OCI-LY7 (cell line): ENCODE measurements around the gene ERP27. TPM values are rescaled to one million over a fixed set of nuclear protein-coding genes. Genes with fewer than 3 reads are reported as not detected.
A peak's percentile ranks its signal among the peaks of the same experiment; 100 is the strongest.

ENCODE experiments used
- BruUV-seq: library from RNA; stranded (reverse); fragments of 400-500 nt; replicated peaks from 2 replicates; lab custom pipeline; 2021; lab: Mats Ljungman, UMichigan
- CTCF ChIA-PET: fragments of 300-600 bp; sonication (Branson Sonifier 250); formaldehyde crosslinking; loops from one replicate; lab custom pipeline; 2022; ENCODE audit warnings: antibody characterized with exemption; ENCODE audit not compliant: unreplicated experiment; lab: Charles Lee
- POLR2A ChIA-PET: fragments of 300-600 bp; sonication (Branson Sonifier 250); formaldehyde crosslinking; loops from one replicate; lab custom pipeline; 2022; ENCODE audit warnings: antibody characterized with exemption; lab: Charles Lee
- DNase-seq: peaks from one replicate; pipeline ENCODE4 v3.0.0-alpha.2; 2015; ENCODE audit warnings: low spot score
- H2AFZ ChIP-seq: fragments of 200-600 bp; sonication (generic), shearing (Covaris generic); 2 replicates; pipeline ENCODE4 v1.6.1; 2014; ENCODE audit warnings: mild to moderate bottlenecking, antibody characterized with exemption, low read length, moderate library complexity
- H3K27ac ChIP-seq: fragments of 200-600 bp; sonication (generic); 2 replicates; pipeline ENCODE4 v1.5.1; 2014; ENCODE audit warnings: mixed run types, low read depth, mild to moderate bottlenecking, moderate library complexity, low read length, inconsistent platforms; ENCODE audit not compliant: poor library complexity, severe bottlenecking
- H3K36me3 ChIP-seq: fragments of 200-600 bp; sonication (generic); 2 replicates; pipeline ENCODE4 v1.6.1; 2014; ENCODE audit warnings: mild to moderate bottlenecking, antibody characterized with exemption, low read length, moderate library complexity, mixed read lengths; ENCODE audit not compliant: insufficient read depth
- H3K4me1 ChIP-seq: fragments of 200-600 bp; sonication (generic); 2 replicates; pipeline ENCODE4 v1.5.1; 2014; ENCODE audit warnings: mild to moderate bottlenecking, low read length; ENCODE audit not compliant: insufficient read depth, poor library complexity, severe bottlenecking
- H3K4me2 ChIP-seq: fragments of 200-600 bp; sonication (generic); 2 replicates; pipeline ENCODE4 v1.6.1; 2014; ENCODE audit warnings: mild to moderate bottlenecking, low read length
- H3K4me3 ChIP-seq: fragments of 200-600 bp; sonication (generic); 2 replicates; pipeline ENCODE4 v1.5.1; 2014; ENCODE audit warnings: mild to moderate bottlenecking, low read depth, low read length; ENCODE audit not compliant: poor library complexity, severe bottlenecking
- H3K79me2 ChIP-seq: fragments of 200-600 bp; sonication (generic); 2 replicates; pipeline ENCODE4 v1.6.1; 2016; ENCODE audit warnings: low read depth, mild to moderate bottlenecking, low read length, moderate library complexity, mixed read lengths; ENCODE audit not compliant: insufficient read depth
- H3K9me2 ChIP-seq: fragments of 200-600 bp; sonication (generic); 2 replicates; pipeline ENCODE4 v1.6.1; 2016; ENCODE audit warnings: mild to moderate bottlenecking, low read length, mixed read lengths; ENCODE audit not compliant: insufficient read depth
- H3K9me3 ChIP-seq: fragments of 200-600 bp; sonication (generic); 2 replicates; pipeline ENCODE4 v1.6.1; 2014; ENCODE audit warnings: mild to moderate bottlenecking, mixed run types, low read length, mixed read lengths
- H4K20me1 ChIP-seq: fragments of 200-600 bp; sonication (generic); 2 replicates; pipeline ENCODE4 v1.6.1; 2014; ENCODE audit warnings: mild to moderate bottlenecking, antibody characterized with exemption, low read length, moderate library complexity, mixed read lengths; ENCODE audit not compliant: insufficient read depth
- CTCF ChIP-seq: fragments of 200-600 bp; sonication (generic); conservative IDR thresholded peaks from 2 replicates; pipeline ENCODE4 v1.5.1; 2014; ENCODE audit warnings: mild to moderate bottlenecking, antibody characterized with exemption, low read length, moderate library complexity, mixed read lengths
- EZH2phosphoT487 ChIP-seq: fragments of 200-600 bp; sonication (generic); IDR thresholded peaks from 2 replicates; pipeline ENCODE4 v1.6.1; 2018; ENCODE audit warnings: low read depth, borderline replicate concordance, mild to moderate bottlenecking, mixed run types, antibody characterized with exemption, low read length, moderate library complexity, mixed read lengths
- intact Hi-C: fragments of 100-400 bp; cut with micrococcal nuclease; formaldehyde crosslinking; loops from one replicate; pipeline ENCODE4 v1.10.0; 2022; ENCODE audit not compliant: unreplicated experiment
- total RNA-seq, 2 experiments: library from RNA; depleted of rRNA in 1 of 2; stranded (reverse); fragments of >200 nt in 1 of 2; shearing (Covaris generic) in 1 of 2; gene quantifications; 2 replicates each; pipeline ENCODE4 v1.2.3, GENCODE V29; 2014 to 2022

The ERP27 gene
- total RNA-seq, 2 experiments from 2014 or later, result 1.7 to 1.9 TPM

DNA sequence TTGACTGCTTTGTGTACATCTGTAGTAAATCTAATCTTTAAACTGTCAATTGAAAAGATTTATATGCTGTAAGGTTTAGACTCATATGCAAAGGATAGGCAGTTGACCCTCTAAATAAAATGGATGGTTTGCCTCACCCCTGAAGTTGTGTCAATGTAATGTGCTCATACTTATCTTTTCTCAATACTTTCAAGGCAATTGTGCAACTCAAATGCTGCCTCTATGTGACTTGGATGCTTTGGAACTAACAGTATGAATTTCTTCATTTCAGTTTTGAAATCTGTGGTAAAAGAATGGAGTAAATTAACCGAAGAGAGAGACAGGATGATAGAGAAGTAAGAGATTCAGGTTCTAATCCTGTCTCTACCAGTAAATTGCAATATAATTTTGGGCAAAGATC lies 44.2 kb upstream of the ERP27 start:
- Histone ChIP-seq H3K4me2 (peak overlapping the region; percentile 13; the same call in 1 of the 2 replicates), H2AFZ (peak overlapping the region; percentile 50), H3K4me3 (no peak overlapping the region), H3K27ac (no peak overlapping the region), H3K9me3 (no peaks in the 10 kb centered on the region), H3K79me2 (no peaks in the 10 kb centered on the region), H4K20me1 (no peaks in the 10 kb centered on the region), H3K9me2 (no peaks in the 10 kb centered on the region), H3K36me3 (no peaks in the 10 kb centered on the region), H3K4me1 (peaks cover 22% of the 10 kb centered on the region)
- no peak for DNase-seq
- TF ChIP-seq CTCF (no peak), EZH2phosphoT487 (no peak)
- POLR2A ChIA-PET, result interaction anchor here (0.6 to 1.4 kb wide), 4 partner anchors 19 to 250 kb away, joined by 3 read pairs; partner anchors contain the start of gene ARHGDIB
- no TSS peak for BruUV-seq
- intact Hi-C loops, result no loop called here
- CTCF ChIA-PET, result no interaction called here

DNA sequence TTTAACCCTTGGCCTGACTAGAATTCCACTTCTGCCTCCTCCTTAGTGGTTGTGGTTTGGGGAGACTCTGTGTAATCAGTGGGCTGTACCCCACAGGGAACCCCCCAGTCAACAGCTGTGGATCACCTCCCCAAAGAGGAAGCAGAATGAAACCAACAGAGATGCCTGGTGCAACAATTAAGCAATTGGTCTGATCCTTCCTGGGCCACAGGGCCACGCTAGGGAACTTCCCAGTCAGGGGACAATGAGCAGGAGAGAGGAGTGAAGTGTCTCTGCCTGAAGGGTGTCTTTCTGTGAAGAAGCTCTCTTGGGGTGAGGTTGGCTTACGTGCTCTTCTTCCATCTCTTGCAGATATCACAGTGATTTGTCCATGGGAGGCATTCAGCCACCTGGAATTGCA lies 42.7 kb upstream of the ERP27 start:
- Histone ChIP-seq H3K27ac (no peak overlapping the region), H3K9me2 (no peaks in the 10 kb centered on the region), H4K20me1 (no peaks in the 10 kb centered on the region), H3K4me1 (peaks cover 22% of the 10 kb centered on the region), H3K9me3 (no peaks in the 10 kb centered on the region), H3K79me2 (no peaks in the 10 kb centered on the region), H2AFZ (no peak overlapping the region), H3K4me3 (no peak overlapping the region), H3K4me2 (no peak overlapping the region), H3K36me3 (no peaks in the 10 kb centered on the region)
- no peak for DNase-seq
- CTCF ChIA-PET, result no interaction called here
- POLR2A ChIA-PET, result interaction anchor here (0.7 to 1.0 kb wide), 3 partner anchors 15 to 90 kb away, joined by 3 read pairs; no protein-coding TSS in a partner anchor
- no peak for TF ChIP-seq CTCF
- no TSS peak for BruUV-seq
- intact Hi-C loops, result no loop called here

DNA sequence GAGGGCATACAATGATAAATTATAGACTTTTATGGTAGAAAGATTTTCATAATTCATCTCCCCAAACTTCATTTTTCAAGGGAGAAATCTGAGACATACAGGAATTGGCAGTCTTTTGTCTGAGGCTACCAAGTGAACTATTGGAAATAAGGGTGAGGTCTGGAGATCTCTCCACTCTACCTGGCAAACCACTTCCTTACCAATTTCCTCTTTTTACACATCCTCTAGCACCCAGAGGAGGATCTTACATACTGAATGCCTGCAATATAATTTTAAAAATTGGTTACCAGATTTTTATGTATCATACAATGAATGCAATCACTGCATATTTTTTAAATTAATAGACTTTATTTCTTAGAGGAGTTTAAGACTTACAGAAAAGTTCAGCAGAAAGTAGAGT lies 41.1 kb upstream of the ERP27 start:
- POLR2A ChIA-PET, result interaction anchor here (0.6 to 1.1 kb wide), 5 partner anchors 8 to 53 kb away, joined by 4 to 5 read pairs (median 4); no protein-coding TSS in a partner anchor
- H3K4me3 ChIP-seq, result no peak overlapping the region
- peak overlapping the region; percentile 6; the same call in 1 of the 2 replicates for H3K4me2 ChIP-seq
- BruUV-seq, result no TSS peak
- no peak overlapping the region for H3K27ac ChIP-seq
- no peak for DNase-seq
- CTCF ChIA-PET, result no interaction called here
- H3K9me2 ChIP-seq, result no peaks in the 10 kb centered on the region
- H3K79me2 ChIP-seq, result no peaks in the 10 kb centered on the region
- peaks cover 22% of the 10 kb centered on the region for H3K4me1 ChIP-seq
- intact Hi-C loops, result no loop called here
- no peaks in the 10 kb centered on the region for H3K9me3 ChIP-seq
- no peaks in the 10 kb centered on the region for H4K20me1 ChIP-seq
- no peak overlapping the region for H2AFZ ChIP-seq
- no peaks in the 10 kb centered on the region for H3K36me3 ChIP-seq
- TF ChIP-seq EZH2phosphoT487 (no peak), CTCF (no peak)
